ENCODE measurements around the gene SMTNL2. TPM values are rescaled to one million over a fixed set of nuclear protein-coding genes. Genes with fewer than 3 reads are reported as not detected.

The SMTNL2 gene
- total RNA-seq, 1 donor, result not detected

GRCh38 chr17:4642286-4642685, 58.0 kb downstream of the SMTNL2 start:
- Histone ChIP-seq H2AFZ (ENCODE audit: low read length) (no peak overlapping the region), H3K9me3 (ENCODE audit: low read depth, low read length) (no peaks in the 10 kb centered on the region), H3K4me1 (ENCODE audit: insufficient read depth, low read length) (no peaks in the 10 kb centered on the region), H3K4me3 (ENCODE audit: insufficient read depth, low read length) (no peak overlapping the region), H3K27ac (ENCODE audit: low read depth, low read length) (no peak overlapping the region), H3K36me3 (ENCODE audit: insufficient read depth, low read length) (no peaks in the 10 kb centered on the region), H3K27me3 (ENCODE audit: insufficient read depth, low read length) (peaks cover 67% of the 10 kb centered on the region), H3K4me2 (ENCODE audit: insufficient read depth, low read length) (no peak overlapping the region), H4K20me1 (ENCODE audit: insufficient read depth, low read length) (no peaks in the 10 kb centered on the region), H3K79me2 (ENCODE audit: insufficient read depth, low read length) (no peaks in the 10 kb centered on the region)
- TF ChIP-seq, protein P1, sequence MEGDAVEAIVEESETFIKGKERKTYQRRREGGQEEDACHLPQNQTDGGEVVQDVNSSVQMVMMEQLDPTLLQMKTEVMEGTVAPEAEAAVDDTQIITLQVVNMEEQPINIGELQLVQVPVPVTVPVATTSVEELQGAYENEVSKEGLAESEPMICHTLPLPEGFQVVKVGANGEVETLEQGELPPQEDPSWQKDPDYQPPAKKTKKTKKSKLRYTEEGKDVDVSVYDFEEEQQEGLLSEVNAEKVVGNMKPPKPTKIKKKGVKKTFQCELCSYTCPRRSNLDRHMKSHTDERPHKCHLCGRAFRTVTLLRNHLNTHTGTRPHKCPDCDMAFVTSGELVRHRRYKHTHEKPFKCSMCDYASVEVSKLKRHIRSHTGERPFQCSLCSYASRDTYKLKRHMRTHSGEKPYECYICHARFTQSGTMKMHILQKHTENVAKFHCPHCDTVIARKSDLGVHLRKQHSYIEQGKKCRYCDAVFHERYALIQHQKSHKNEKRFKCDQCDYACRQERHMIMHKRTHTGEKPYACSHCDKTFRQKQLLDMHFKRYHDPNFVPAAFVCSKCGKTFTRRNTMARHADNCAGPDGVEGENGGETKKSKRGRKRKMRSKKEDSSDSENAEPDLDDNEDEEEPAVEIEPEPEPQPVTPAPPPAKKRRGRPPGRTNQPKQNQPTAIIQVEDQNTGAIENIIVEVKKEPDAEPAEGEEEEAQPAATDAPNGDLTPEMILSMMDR (IDR thresholded peaks at IDR 0.05; ENCODE audit: extremely low read depth, low read depth, low read length), result no peak
- DNase-seq (ENCODE audit: insufficient read length, low spot score, missing footprints), result peak; percentile 25

DNA sequence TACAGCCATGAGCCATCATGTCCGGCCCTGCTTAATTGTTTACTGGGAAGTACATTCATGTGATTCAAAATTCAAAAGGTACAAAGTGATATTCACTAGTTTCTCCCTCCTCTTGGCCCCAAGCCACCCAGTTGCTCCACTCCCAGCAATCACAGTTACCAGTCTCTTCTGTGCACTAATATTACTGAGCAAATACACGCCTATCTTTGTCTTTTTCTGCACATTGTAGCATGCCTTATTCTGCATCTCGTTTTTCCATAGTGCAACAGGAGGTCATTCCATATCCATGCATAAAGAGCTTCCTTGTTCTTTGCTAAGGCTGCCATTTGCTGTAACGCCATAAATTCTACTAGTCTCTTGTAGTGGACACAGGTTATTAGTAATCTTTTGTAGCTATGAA, 59.3 kb downstream of the SMTNL2 start:
- no peaks in the 10 kb centered on the region for H3K36me3 ChIP-seq (ENCODE audit: insufficient read depth, low read length)
- peaks cover 65% of the 10 kb centered on the region for H3K27me3 ChIP-seq (ENCODE audit: insufficient read depth, low read length)
- TF ChIP-seq, protein P1 (IDR thresholded peaks at IDR 0.05; ENCODE audit: extremely low read depth, low read depth, low read length), result no peak
- H3K4me1 ChIP-seq (ENCODE audit: insufficient read depth, low read length), result no peaks in the 10 kb centered on the region
- H3K4me2 ChIP-seq (ENCODE audit: insufficient read depth, low read length), result no peak overlapping the region
- DNase-seq (ENCODE audit: insufficient read length, low spot score, missing footprints), result no peak
- no peaks in the 10 kb centered on the region for H4K20me1 ChIP-seq (ENCODE audit: insufficient read depth, low read length)
- H3K27ac ChIP-seq (ENCODE audit: low read depth, low read length), result no peak overlapping the region
- no peaks in the 10 kb centered on the region for H3K79me2 ChIP-seq (ENCODE audit: insufficient read depth, low read length)
- no peak overlapping the region for H3K4me3 ChIP-seq (ENCODE audit: insufficient read depth, low read length)
- no peak overlapping the region for H2AFZ ChIP-seq (ENCODE audit: low read length)
- H3K9me3 ChIP-seq (ENCODE audit: low read depth, low read length), result no peaks in the 10 kb centered on the region

DNA sequence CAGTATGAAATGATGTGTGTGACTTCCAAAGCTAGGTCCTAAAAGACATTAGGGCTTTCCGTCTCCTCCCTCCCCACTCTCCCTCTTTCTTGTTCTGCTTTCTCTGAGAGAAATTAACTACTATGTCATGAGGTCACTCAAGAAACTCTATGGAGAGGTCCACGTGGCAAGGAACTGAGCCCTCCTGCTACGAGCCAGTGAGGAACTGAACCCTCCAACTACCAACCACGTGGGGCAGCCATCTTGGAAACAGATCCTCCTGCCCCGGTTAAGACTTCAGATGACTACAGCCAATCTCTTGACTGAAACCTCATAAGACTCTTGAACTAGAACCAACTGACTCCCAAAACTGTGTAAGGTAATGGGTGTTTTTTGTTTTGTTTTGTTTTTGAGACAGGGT, 61.3 kb downstream of the SMTNL2 start:
- Histone ChIP-seq H3K9me3 (ENCODE audit: low read depth, low read length) (no peaks in the 10 kb centered on the region), H4K20me1 (ENCODE audit: insufficient read depth, low read length) (no peaks in the 10 kb centered on the region), H3K27me3 (ENCODE audit: insufficient read depth, low read length) (peaks cover 57% of the 10 kb centered on the region)

GRCh38 chr17:4648741-4649140, 64.4 kb downstream of the SMTNL2 start:
- no peak for DNase-seq (ENCODE audit: insufficient read length, low spot score, missing footprints)
- H3K27ac ChIP-seq (ENCODE audit: low read depth, low read length), result no peak overlapping the region

More for the DNA sequence above, 61.3 kb downstream of the SMTNL2 start:
- no peak for DNase-seq (ENCODE audit: insufficient read length, low spot score, missing footprints)
- Histone ChIP-seq H3K4me3 (ENCODE audit: insufficient read depth, low read length) (no peak overlapping the region), H2AFZ (ENCODE audit: low read length) (no peak overlapping the region), H3K4me2 (ENCODE audit: insufficient read depth, low read length) (no peak overlapping the region), H3K27ac (ENCODE audit: low read depth, low read length) (no peak overlapping the region), H3K36me3 (ENCODE audit: insufficient read depth, low read length) (no peaks in the 10 kb centered on the region), H3K79me2 (ENCODE audit: insufficient read depth, low read length) (no peaks in the 10 kb centered on the region), H3K4me1 (ENCODE audit: insufficient read depth, low read length) (no peaks in the 10 kb centered on the region)
- TF ChIP-seq, protein P1 (IDR thresholded peaks at IDR 0.05; ENCODE audit: extremely low read depth, low read depth, low read length), result no peak

More at GRCh38 chr17:4648741-4649140, 64.4 kb downstream of the SMTNL2 start:
- no peaks in the 10 kb centered on the region for H3K4me1 ChIP-seq (ENCODE audit: insufficient read depth, low read length)
- TF ChIP-seq, protein P1 (IDR thresholded peaks at IDR 0.05; ENCODE audit: extremely low read depth, low read depth, low read length), result no peak
- no peaks in the 10 kb centered on the region for H4K20me1 ChIP-seq (ENCODE audit: insufficient read depth, low read length)
- no peak overlapping the region for H2AFZ ChIP-seq (ENCODE audit: low read length)
- no peaks in the 10 kb centered on the region for H3K36me3 ChIP-seq (ENCODE audit: insufficient read depth, low read length)
- no peaks in the 10 kb centered on the region for H3K79me2 ChIP-seq (ENCODE audit: insufficient read depth, low read length)
- no peaks in the 10 kb centered on the region for H3K9me3 ChIP-seq (ENCODE audit: low read depth, low read length)
- no peak overlapping the region for H3K4me2 ChIP-seq (ENCODE audit: insufficient read depth, low read length)
- H3K27me3 ChIP-seq (ENCODE audit: insufficient read depth, low read length), result peaks cover 26% of the 10 kb centered on the region
- no peak overlapping the region for H3K4me3 ChIP-seq (ENCODE audit: insufficient read depth, low read length)

Measured in osteoblast (primary cell).